ENCODE results near the gene ASPDH.

Gene ASPDH

DNA sequence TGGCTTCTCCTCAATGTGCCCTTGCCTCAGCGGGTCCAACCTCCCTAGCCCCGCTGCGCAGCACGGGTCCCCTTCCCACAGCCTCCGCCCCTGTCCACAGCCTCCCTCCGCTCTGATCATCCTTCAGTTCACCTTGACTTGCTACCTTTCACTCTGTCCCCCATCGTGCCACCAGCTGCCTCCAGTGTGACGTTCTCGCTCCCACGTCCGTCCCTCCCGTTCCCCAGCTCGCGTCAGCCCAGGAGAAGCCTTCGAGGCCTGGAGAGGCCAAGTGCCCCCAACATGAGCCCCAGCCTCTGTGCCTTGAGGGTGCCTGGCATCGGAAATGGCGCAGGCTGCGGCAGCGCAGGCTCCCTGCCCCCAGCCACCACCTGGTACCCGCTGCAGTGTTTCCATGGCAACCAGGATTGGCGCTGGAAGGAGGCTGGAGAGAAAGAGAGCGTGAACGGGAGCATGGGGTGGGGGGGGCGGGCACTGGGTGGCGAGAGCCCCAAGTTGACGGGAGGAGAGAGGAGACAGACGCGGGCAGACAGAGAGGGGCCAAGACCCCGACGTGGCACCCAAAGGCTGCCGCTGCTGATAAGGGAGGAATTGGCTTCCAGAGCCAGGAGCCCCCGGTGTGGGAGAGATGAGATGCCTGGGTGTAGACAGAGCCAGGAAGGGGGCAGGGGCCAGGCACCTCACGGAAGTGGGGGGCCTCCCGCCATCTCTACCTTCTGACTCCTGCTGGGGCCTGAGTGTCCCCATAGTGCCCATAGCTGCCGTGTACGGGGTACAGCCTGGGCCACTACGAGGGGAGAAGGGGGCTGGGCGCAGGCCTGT is 844 bp upstream of the ASPDH start:
- DNase-seq (ENCODE audit: low read depth, low spot score) = no peak

DNA sequence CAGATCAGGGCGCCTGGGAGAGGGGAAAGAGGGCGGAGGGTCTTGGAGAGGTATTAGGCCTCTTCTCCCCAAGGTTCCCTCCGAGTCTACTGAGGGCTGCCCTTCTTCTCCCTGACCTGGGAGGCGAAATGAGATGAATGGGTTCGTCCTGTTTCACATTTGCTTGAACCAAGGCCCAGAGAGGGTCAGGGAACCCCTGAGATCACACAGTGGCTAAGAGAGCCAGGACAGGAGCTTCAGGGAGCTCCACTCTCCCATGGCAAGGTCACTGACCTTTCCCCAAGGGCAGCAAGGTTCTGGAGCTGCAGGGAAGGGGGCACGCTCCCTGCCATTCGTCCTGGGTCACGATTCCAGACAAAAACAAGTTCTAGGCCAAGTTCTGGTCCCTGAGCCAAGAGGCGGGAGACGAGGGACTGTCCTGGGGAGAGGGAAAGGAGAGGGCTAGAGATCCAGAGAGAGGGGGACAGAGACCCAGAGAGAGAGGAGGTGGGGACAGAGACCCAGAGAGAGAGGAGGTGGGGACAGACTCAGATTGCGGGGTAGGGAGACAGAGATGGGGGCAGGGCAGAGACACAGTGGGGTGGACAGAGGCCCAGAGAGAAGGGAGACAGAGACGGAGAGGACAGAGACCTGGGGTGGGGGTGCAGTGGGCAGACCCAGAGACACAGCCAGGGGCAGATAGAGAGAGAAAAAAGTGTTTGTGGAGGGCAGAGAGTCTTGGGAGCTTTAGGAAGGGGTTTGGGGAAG is 541 bp downstream of the ASPDH start:
- DNase-seq (ENCODE audit: low read depth, low spot score) = no peak

DNA sequence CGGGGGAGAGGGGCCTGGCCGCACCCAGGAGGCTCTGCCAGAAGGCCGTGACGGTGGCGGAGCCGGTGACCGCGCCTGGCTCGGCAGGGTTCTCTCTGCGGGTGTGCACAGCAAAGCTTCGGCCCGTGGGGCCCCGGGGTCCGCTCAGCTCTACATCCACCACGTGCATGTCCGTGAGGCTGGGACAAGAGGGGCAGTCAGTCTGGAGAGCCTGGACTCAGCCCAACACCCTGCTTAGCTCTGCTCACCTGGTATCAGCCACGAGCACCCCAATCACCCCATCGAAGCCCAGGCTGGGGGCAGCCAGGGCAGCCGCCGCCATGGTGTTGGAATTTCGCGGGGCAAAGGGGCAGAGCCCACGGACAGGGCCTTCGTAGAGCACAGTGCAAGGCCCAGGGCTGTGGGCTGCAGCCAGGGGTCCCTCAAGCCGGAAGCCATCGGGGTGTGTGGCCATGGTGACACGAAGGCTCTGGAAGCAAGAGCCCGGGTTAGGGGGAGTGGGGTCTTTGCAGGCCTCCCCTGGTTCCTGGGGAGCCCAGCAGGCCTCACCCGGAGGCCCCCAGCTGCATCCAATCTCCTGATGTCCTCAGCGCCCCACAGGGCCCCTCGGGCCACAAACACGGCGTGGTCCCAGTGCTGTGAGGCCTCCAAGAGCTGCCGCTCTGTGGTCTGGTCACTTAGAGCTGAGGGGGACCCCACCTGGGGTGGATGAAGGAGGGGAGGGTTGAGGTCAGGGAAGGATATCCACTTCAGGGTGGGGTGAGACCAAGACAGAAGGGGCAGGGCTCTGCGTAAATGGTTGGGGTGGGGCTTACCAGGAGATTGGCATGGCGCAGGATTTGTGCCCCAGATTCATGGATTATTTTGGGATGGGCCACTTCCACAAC is 1.4 kb downstream of the ASPDH start:
- DNase-seq (ENCODE audit: low read depth, low spot score) = no peak

DNA sequence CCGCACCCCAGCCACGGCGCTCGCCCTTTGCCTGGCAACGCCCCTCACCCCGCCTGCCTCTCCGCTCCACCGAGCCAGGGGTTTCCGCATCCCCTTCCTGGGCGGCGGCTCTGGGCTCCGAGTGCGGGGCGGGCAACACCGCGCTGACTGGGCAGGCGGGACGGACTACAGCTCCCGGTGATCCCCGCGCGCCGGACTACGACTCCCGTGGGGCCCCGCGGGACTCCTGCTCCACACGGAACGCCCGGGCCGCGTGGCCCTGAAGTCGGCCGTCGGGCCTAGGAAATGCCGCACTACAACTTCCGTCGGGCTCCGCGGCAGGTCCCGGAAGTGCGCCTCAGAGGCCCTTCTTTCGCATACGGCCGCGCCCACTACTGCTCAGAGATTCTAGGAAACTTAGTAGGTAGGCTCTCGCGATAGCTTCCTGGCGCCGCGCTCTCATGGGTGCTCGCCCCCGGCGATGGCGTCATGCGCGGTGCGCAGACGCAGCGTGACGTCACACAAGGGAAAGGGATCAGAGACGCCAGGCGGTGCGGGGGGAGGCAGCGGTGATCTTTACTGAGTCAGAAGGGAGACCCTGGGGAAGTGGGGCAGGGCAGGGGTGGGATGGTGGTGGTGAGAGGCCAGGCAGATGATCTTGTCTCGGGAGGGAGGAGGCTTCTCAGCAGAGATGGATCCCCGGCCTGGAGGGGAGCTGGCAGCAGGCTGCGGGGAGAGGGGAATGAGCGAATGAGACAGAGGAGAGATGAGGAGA is 2.5 kb downstream of the ASPDH start, which contains the start of gene JOSD2:
Gene JOSD2, minus strand, starts transcription at position 123 of the 754 bp plus-strand sequence. CDS start 760 bp downstream, outside the sequence.
- DNase-seq (ENCODE audit: low read depth, low spot score) = peak; percentile 98

DNA sequence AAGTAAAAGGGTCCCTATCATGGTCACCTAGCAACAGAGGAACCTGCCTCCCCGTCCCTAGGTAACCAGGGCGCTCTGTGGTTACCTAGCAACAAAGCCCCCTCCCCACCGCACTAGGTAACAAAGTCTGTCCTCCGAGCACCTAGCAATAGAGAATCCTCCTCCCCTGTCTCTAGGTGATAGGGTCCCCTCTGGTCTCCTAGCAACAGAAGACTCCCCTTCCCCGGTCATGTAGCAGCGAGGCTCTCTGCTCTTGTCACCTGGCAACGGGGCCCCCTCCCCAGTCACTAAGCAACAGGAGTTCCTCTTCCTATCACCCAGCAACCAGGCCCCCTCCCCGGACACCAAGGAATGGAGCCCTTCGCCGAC is 3.0 kb downstream of the ASPDH start:
- peak; percentile 65 for DNase-seq (ENCODE audit: low read depth, low spot score)

DNA sequence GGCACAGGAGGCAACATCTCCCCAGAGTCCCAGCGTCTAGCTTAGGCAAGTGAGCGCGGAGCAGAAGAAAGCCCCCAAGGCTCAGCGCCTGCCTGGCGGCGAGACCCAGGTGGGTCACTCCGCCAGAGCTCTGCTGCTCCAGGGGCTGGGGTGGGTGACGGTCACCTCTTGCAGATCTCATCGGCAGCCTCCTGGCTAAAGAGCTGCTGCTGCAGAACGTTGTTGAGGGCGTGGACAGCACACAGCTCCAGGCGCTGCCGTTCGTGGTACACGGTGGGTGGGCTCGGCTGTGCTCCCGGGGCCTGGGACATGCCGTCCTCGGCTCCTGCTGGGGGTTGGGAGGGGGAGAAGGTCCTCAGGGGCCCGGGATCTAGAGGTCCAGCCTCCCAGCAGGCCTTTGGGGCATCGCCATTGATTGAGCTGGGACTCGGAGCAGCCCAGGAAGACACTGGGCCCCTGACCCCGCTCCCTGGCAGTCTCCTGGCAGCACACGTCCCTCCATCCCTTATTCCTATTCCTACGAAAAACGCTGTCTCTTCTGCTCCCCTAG is 3.5 kb downstream of the ASPDH start:
- no peak for DNase-seq (ENCODE audit: low read depth, low spot score)

DNA sequence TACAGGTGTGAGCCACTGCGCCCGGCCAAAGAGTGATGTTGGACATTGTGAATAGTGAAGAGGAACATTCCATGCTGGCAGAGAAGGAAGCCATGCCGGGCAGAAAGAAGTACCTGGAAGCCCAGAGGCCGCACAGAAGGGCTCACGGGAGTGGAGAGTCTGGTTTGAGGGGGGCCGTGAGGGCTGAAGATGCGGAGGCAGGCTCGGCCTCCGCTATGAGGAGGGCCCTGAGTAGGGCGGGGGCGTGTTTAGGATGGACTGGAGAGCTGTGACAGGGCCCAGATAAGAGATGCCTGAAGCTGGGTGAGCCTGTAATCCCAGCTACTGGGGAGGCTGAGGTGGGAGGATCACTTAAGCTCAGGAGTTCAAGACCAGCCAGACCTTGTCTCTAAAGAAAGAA is 4.3 kb downstream of the ASPDH start:
- DNase-seq (ENCODE audit: low read depth, low spot score) = no peak

DNA sequence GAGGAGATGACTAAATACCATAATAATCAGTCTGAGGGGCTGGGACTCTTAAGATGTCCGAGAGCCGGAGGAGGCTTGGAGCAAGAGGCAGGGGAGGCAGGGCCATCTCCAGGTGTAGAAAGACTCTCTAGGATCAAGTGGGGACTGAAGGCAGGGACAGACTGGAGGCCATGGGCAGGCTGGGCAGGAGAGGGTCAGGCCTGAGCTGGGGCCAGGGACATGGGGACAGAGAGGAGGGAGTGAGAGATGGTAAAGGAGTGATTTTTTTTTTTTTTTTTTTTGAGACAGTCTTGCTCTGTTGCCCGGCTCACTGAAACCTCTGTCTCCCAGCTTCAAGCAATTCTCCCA is 4.9 kb downstream of the ASPDH start:
- DNase-seq (ENCODE audit: low read depth, low spot score) = no peak

GRCh38 chr19:50507376-50507775 is 6.3 kb downstream of the ASPDH start:
- DNase-seq (ENCODE audit: low read depth, low spot score) = no peak

DNA sequence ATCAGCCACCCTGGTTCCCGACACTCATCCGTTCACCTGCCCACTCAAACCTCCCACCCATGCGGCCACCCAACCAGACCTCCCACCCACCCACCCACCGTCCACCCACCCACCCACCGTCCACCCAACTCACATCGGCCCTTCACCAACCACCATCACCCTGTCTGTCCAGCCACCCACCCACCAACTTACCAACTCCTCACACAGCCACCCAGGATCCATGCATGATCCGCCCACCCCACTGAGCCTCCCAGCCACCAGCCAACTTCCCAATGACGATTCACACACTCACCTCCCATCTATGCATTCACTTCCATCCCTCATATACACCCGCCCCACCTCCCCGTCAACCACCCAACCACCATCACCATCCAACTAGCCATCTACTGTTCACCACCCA is 7.0 kb downstream of the ASPDH start:
- no peak for DNase-seq (ENCODE audit: low read depth, low spot score)

DNA sequence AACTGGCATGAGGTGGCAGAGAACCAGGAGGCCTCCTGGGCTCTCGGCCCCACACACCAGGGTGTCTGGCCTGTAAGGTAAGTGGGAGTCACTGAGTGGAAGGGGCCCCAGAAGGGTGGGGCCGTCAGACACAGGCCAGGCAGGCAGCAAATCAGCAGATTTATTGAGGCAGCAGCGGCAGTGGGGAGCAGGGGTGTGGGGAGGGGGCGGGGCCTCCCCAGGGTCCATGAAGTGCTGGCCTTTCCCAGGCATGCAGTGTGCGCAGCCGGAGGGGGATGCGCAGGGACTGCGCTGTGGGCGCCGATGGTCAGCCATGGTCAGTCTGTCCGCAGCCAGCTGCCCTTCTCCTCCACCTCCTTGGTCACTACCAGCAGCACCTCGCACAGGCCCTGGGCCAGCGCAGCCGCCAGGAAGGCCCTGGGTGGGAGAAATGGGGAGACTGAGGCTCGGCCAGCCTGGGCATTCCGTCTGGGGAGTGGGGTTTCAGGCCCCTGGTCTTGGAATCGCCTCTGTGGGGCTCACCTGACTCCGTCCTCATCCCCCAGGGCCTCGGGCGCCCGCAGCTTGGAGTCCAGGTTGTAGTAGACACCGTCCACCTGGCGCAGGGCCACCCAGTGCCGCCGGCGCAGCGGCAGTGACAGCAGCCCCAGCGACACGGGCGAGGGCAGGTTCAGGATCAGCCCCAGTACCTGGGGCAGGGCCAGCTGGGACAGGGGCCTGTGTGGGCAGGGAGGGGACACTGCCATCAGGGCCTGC is 7.7 kb downstream of the ASPDH start:
- no peak for DNase-seq (ENCODE audit: low read depth, low spot score)

- no peak for DNase-seq (ENCODE audit: low read depth, low spot score)
Observed at GRCh38 chr19:50501568-50502475, 11.9 kb downstream of the ASPDH start.

- no peak for DNase-seq (ENCODE audit: low read depth, low spot score)
Observed at GRCh38 chr19:50501186-50501567, 12.5 kb downstream of the ASPDH start.

- DNase-seq (ENCODE audit: low read depth, low spot score) = no peak
Observed at GRCh38 chr19:50500753-50501151, 13.0 kb downstream of the ASPDH start.

DNA sequence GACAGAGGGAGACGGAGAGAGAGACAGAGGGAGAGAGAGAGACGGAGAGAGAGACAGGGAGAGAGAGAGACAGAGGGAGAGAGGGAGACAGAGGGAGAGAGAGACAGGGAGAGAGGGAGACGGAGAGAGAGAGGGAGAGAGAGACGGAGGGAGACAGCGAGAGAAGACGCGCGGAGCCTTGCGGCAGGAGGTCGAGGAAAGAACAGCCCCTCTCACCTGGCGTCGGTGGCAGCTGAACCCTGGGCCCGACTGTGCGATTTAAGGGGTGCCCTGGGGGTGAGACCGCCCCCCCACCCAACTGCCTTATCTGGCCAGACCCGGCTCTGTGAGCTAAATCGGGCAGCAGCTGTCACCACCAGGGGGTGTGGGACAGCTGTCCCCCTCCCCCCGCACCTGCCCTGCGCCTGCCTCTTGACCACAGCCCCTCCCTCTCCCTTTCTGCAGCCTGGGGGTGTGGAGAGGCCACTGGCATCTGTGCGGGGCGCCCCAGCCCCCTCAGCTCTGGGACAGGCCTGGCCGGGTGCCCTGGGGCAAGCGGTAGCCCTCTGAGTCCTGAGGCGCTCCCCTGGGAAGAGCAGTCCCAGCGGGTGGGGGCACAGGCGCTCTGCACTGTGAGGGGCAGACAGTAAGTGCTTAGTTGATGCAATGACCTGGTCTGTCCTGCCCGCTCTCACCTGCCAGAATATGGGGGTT is 13.5 kb downstream of the ASPDH start:
- DNase-seq (ENCODE audit: low read depth, low spot score) = no peak

GRCh38 chr19:50498219-50499056 is 15.3 kb downstream of the ASPDH start:
- no peak for DNase-seq (ENCODE audit: low read depth, low spot score)

GRCh38 chr19:50497022-50497405 is 16.7 kb downstream of the ASPDH start:
- DNase-seq (ENCODE audit: low read depth, low spot score) = no peak

All from iPS DF 19.7 (cell line).